Mesodermal cell (in vitro differentiated cells): ENCODE measurements around the gene FOXJ3.

ENCODE experiments used
- H3K27ac ChIP-seq: 2 replicates; pipeline ENCODE4 v1.7.0; 2013; ENCODE audit warnings: mild to moderate bottlenecking, low read depth, low read length, moderate library complexity; ENCODE audit not compliant: severe bottlenecking
- H3K36me3 ChIP-seq: 2 replicates; pipeline ENCODE4 v1.7.1; 2013; ENCODE audit warnings: mild to moderate bottlenecking, low read length, moderate library complexity; ENCODE audit not compliant: control insufficient read depth, insufficient read depth
- H3K4me1 ChIP-seq: one replicate; pipeline ENCODE4 v1.7.1; 2013; ENCODE audit warnings: mild to moderate bottlenecking, low read length; ENCODE audit not compliant: insufficient read depth, control insufficient read depth, poor library complexity, severe bottlenecking
- H3K4me3 ChIP-seq: 2 replicates; pipeline ENCODE4 v1.7.0; 2013; ENCODE audit warnings: low read length, control low read depth, mild to moderate bottlenecking; ENCODE audit not compliant: insufficient read depth, poor library complexity, severe bottlenecking; ENCODE audit errors: extremely low read depth
- H3K9me3 ChIP-seq: 2 replicates; pipeline ENCODE4 v1.7.1; 2013; ENCODE audit warnings: mild to moderate bottlenecking, low read length, moderate library complexity; ENCODE audit not compliant: control insufficient read depth
- WGBS, 2 experiments: methylation state at CpG; one replicate each; pipeline ENCODE4 v1.1.5; 2013; ENCODE audit warnings: missing lambda C conversion rate in 2 of 2; ENCODE audit not compliant: insufficient coverage in 2 of 2; 5-methylcytosine and 5-hydroxymethylcytosine counted together

Gene FOXJ3

GRCh38 chr1:42250164-42250563 is 84.9 kb downstream of the FOXJ3 start:
- Histone ChIP-seq H3K27ac (no peak overlapping the region), H3K9me3 (no peaks in the 10 kb centered on the region), H3K36me3 (peaks cover 6% of the 10 kb centered on the region), H3K4me1 (no peaks in the 10 kb centered on the region), H3K4me3 (no peak overlapping the region)
- 100% methylated on average over 1 of the region's 3 CpGs; no CpG with 5 or more reads in 1 of the 2 experiments for WGBS, 2 experiments

DNA sequence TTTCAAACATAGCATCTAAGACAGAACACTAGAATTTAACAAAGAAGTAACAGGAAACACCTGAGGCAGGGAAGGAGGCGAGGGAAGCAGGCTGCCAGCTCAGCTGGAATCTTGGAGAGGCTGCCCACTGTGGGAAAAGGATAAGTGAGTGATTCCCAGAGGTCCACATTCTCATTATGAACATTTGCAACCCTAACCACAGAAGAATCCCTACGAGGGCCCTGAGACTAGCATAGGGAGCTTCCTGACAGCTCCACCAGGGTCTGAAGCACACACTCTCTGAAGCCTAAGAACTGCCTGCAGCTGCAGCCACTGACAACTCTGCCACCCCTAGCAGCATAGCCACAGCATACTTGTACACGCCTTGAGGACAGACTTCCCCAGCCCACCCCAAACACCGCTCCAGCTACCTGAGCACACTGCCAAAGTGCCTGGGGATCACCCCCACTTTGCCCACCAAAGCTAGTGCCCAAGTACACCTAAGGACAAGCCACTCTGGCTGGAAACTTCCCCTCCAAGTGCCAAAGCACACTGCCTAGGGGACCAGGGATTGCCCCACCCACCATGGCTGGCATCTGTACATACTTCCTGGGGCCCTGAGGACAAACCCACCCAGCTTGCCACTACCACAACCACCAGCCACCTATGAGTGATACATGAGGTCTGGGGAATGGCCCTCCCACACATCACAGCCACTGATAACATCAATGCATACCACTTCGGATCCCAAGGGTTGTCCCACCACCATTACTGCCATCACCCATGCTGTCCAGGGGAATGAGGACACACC is 93.9 kb downstream of the FOXJ3 start:
- H3K9me3 ChIP-seq: peaks cover 33% of the 10 kb centered on the region
- peaks cover 25% of the 10 kb centered on the region for H3K36me3 ChIP-seq
- H3K27ac ChIP-seq: no peak overlapping the region
- H3K4me1 ChIP-seq: no peaks in the 10 kb centered on the region
- WGBS, 2 experiments: 96% methylated on average over 4 to 5 of the region's 5 CpGs
- no peak overlapping the region for H3K4me3 ChIP-seq

- Histone ChIP-seq H3K27ac (no peak overlapping the region), H3K4me3 (no peak overlapping the region), H3K9me3 (peaks cover 41% of the 10 kb centered on the region), H3K4me1 (no peaks in the 10 kb centered on the region), H3K36me3 (peaks cover 35% of the 10 kb centered on the region)
- no CpG with 5 or more reads among the region's 1 CpG for WGBS, 2 experiments
Measured at GRCh38 chr1:42239555-42239954, 95.5 kb downstream of the FOXJ3 start.

- peaks cover 35% of the 10 kb centered on the region for H3K36me3 ChIP-seq
- WGBS, 2 experiments: no CpG with 5 or more reads among the region's 1 CpG
Measured at GRCh38 chr1:42239041-42239440, 96.0 kb downstream of the FOXJ3 start.

DNA sequence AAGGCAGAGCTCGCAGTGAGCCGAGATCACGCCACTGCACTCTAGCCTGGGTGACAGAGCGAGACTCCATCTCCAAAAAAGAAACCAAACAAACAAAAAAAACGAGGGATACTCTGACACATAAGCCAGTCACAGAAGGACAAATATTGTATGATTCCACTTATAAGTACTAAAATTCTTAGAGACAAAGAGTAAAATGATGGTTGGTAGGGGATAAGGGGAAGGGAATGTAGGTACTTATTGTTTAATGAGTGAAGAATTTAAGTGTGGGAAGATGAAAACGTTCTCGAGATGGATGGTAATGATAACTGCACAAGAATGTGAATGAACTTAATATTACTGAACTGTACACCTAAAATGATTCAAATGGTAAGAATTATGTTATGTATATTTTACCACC is 103.8 kb downstream of the FOXJ3 start:
- peaks cover 14% of the 10 kb centered on the region for H3K4me1 ChIP-seq
- H3K9me3 ChIP-seq: peaks cover 8% of the 10 kb centered on the region
- H3K4me3 ChIP-seq: no peak overlapping the region
- 80 to 92% methylated on average over 1 to 4 of the region's 7 CpGs for WGBS, 2 experiments
- peaks cover 10% of the 10 kb centered on the region for H3K36me3 ChIP-seq
- no peak overlapping the region for H3K27ac ChIP-seq

More at GRCh38 chr1:42239041-42239440, 96.0 kb downstream of the FOXJ3 start:
- Histone ChIP-seq H3K27ac (no peak overlapping the region), H3K4me3 (no peak overlapping the region), H3K9me3 (peaks cover 41% of the 10 kb centered on the region), H3K4me1 (no peaks in the 10 kb centered on the region)

DNA sequence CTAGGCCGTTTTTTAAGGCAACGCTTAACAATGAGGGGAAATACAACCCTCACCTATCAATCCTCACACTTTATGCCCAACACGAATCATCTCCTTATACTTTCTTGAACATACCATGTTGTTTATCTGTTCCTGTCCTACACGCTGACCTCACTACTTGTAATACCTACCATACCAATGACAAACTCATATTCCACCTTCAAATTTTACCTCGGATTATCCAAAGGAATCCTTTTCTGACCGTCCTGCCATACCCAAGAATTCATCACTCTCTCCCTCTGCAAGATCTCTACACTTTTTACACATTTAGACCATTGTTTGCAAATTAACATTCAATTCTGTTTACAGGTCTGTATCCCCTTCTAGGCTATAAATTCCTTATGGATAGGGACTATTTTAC is 106.1 kb downstream of the FOXJ3 start:
- no peaks in the 10 kb centered on the region for H3K9me3 ChIP-seq
- peaks cover 4% of the 10 kb centered on the region for H3K36me3 ChIP-seq
- no peak overlapping the region for H3K27ac ChIP-seq
- H3K4me3 ChIP-seq: no peak overlapping the region
- peaks cover 18% of the 10 kb centered on the region for H3K4me1 ChIP-seq
- 93 to 94% methylated on average over 5 to 6 of the region's 6 CpGs for WGBS, 2 experiments

DNA sequence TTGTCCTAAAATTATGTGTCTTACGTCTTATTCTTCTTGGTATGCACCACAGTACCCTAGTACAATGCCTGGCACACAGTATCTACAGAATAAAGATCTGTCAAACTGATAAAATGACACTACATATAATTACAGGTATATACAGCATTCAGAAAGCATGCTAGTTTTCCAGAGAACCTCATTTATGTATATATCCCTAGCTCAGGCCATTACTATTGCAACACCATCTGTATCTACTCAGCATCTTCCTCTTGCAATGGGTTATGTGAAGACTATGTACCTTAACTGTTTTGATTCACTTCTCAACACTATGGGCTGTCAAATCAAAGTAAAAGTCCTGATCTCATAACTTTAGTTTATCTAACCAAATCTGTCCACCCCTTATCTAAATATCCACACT is 112.0 kb downstream of the FOXJ3 start:
- H3K4me1 ChIP-seq: peaks cover 16% of the 10 kb centered on the region
- no peaks in the 10 kb centered on the region for H3K9me3 ChIP-seq
- peaks cover 17% of the 10 kb centered on the region for H3K36me3 ChIP-seq
- no peak overlapping the region for H3K4me3 ChIP-seq
- H3K27ac ChIP-seq: no peak overlapping the region
- 100% methylated on average over 1 of the region's 1 CpG for WGBS, 2 experiments

- peaks cover 16% of the 10 kb centered on the region for H3K4me1 ChIP-seq
- H3K9me3 ChIP-seq: no peaks in the 10 kb centered on the region
- H3K36me3 ChIP-seq: peaks cover 17% of the 10 kb centered on the region
- no peak overlapping the region for H3K4me3 ChIP-seq
- no peak overlapping the region for H3K27ac ChIP-seq
- 92 to 100% methylated on average over 2 of the region's 2 CpGs for WGBS, 2 experiments
Measured at GRCh38 chr1:42221952-42222606, 113.0 kb downstream of the FOXJ3 start.

DNA sequence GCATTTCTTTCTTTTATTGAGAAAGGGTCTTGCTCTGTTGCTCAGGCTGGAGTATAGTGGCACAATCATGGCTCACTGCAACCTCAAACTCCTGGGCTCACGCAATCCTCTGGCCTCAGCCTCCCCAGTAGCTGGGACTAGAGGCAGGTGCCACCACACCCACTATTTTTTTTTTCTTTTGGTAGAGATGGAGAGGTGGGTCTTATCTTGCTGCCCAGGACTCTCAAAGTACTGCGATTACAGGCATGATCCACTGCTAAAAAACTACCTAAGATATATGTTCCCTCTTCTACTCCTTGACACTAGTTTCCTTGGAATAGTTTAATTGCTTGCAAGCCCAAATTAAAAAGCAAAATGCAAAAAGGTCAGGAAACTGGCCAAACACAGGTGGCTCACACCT is 113.6 kb downstream of the FOXJ3 start:
- Histone ChIP-seq H3K27ac (no peak overlapping the region), H3K4me3 (no peak overlapping the region), H3K36me3 (peaks cover 17% of the 10 kb centered on the region), H3K9me3 (no peaks in the 10 kb centered on the region), H3K4me1 (peaks cover 10% of the 10 kb centered on the region)
- 100% methylated on average over 1 of the region's 2 CpGs; no CpG with 5 or more reads in 1 of the 2 experiments for WGBS, 2 experiments

- no peak overlapping the region for H3K27ac ChIP-seq
- H3K36me3 ChIP-seq: peaks cover 19% of the 10 kb centered on the region
- no peaks in the 10 kb centered on the region for H3K9me3 ChIP-seq
- H3K4me1 ChIP-seq: peaks cover 4% of the 10 kb centered on the region
- H3K4me3 ChIP-seq: no peak overlapping the region
- WGBS, 2 experiments: 75 to 80% methylated on average over 1 of the region's 1 CpG
Measured at GRCh38 chr1:42219627-42220026, 115.4 kb downstream of the FOXJ3 start.

DNA sequence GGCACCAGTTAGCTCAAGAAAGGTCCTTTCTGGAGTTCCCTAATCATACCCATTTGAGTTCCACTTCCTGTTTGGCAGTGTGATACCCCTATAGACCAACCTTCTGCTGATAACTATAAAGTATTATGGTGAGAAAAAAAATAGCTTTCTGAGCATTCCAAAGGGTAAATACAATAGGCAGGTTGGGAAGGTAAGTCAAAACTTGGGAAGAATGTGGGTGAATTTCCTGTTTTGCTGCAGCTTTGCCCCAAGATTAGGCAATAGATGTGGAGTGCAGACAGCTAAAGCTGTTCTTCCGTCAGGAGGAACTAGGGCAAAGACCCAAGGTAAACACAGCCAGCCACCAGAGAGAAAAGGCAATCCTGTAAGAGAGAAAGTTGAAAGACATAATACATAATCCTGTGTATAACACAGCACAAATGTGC is 120.6 kb downstream of the FOXJ3 start:
- Histone ChIP-seq H3K4me3 (no peak overlapping the region), H3K9me3 (no peaks in the 10 kb centered on the region), H3K36me3 (peaks cover 24% of the 10 kb centered on the region), H3K27ac (no peak overlapping the region), H3K4me1 (peaks cover 6% of the 10 kb centered on the region)
- 60% methylated on average over 1 of the region's 1 CpG; no CpG with 5 or more reads in 1 of the 2 experiments for WGBS, 2 experiments
